HG03432 (cell line): ENCODE measurements around the gene MCL1.
"Not testable (repeated sequence)": the region's sequence is repeated elsewhere in the genome, so short reads cannot be mapped to it uniquely, and the experiment has no call there.

ENCODE experiments used
- ATAC-seq: cut with Tn5 transposase; IDR thresholded peaks from one replicate; pipeline ENCODE4 v1.9.1; 2021; ENCODE audit warnings: mild to moderate bottlenecking, moderate library complexity; ENCODE audit not compliant: unreplicated experiment

Gene MCL1

GRCh38 chr1:150603711-150604110 lies 24.3 kb upstream of the MCL1 start:
- no peak for ATAC-seq

DNA sequence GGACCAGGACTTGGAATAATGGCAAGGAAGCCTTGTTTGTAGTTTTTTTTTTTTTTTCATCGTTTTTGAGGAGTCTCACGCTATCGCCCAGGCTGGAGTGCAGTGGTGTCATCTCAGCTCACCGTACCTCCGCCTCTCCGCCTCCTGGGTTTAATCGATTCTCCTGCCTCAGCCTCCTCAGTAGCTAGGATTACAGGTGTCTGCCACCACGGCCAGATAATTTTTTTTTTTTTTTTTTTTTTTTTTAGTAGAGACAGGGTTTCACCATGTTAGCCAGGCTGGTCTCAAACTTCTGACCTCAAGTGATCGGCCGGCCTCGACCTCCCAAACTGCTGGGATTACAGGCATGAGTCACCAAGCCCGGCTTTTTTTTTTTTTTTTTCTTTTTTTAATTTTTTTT lies 23.0 kb upstream of the MCL1 start:
- not testable (repeated sequence) for ATAC-seq

- ATAC-seq, result no peak
Measured at GRCh38 chr1:150601540-150601939, 22.1 kb upstream of the MCL1 start.

DNA sequence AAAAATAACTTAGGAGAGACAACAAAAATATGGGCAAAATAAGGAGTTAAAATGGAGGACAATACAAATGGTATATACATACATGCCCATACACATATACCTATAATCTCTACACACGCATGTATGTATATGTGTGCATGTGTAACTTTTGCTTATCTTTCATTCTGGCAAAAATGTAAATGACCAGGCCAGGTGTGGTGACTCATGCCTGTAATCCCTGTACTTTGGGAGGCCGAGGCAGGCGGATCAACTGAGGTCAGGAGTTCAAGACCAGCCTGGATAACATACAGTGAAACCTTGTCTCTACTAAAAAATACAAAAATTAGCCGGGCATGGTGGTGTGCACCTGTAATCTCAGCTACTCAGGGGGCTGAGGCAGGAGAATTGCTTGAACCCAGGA lies 18.9 kb upstream of the MCL1 start:
- ATAC-seq, result not testable (repeated sequence)

DNA sequence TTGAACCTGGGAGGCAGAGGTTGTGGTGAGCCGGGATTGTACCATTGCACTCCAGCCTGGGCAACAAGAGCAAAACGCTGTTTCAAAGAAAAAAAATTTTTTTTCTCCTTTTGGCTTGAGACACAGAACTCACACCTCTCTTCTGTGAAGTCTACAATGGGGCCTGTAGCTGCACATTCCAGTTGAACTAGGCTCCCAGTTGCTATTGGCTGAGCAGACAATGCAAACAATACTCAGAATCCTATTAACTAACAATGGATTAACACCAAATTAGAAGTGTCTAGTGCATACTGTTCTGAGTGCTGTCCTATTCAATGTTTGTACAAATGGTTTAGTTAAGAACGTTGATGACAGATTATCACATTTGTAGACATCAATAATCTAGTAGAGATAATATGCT lies 17.6 kb upstream of the MCL1 start:
- ATAC-seq, result no peak

DNA sequence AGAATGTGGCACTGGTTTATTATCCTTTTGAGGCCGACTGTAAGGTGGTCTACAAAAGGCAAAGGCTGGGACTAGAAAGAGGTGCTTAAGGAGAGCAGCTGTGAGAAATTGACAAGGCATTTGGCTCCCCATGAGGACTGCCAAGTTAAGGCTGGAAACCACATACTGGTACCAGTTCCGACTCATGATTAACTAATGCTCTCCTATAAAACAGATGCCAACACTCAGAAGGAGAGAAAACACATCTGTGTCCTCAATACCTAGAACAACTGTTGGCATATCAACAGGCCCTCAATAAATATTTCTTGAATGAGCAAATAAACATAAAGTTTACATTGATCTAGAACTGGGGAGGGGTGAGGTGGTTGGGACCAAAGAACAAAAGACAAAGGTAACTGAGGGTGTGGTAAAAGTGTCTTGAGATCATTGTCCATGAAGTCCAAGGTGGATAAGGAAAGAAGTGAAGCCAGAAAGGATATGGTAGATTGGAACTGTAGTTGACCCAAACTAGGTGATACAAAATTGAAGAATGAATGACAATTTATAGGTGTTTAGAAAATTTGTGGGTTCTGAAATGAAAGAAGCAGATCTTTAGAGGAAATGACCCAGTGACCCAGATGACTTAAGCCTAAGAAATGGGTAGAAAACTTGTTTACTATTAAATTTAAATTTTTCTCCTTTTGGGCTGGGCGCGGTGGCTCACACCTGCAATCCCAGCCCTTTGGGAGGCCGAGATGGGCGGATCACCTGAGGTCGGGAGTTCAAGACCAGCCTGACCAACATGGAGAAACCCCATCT lies 16.9 kb upstream of the MCL1 start:
- ATAC-seq, result no peak

- ATAC-seq, result no peak
Measured at GRCh38 chr1:150582371-150582770, 3.0 kb upstream of the MCL1 start.

DNA sequence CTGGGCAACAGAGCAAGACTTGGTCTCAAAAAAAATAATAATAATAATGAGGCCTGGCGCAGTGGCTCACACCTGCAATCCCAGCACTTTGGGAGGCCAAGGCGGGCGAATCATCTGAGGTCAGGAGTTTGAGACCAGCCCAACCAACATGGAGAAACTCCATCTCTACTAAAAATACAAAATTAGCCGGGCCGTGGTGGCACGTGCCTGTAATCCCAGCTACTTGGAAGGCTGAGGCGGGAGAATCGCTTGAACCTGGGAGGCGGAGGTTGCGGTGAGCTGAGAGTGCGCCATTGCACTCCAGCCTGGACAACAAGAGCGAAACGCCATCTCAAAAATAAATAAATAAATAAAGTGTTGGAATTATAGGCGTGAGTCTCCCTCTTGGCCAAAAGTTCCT lies 2.6 kb upstream of the MCL1 start:
- not testable (repeated sequence) for ATAC-seq

DNA sequence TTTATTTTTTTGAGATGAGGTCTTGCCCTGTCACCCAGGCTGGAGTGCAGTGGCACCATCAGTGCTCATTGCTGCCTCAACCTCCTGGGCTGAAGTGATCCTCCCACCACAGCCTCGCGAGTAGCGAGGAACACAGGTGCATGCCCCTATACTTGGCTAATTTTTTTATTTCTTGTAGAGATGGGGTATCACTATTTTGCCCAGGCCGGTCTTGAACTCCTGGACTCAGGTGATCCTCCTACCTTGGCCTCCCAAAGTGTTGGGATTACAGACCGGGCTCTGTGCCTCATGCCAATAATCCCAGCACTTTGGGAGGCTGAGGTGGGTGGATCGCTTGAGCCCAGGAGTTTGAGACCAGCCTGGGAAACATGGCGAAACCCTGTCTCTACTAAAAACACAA lies 2.0 kb upstream of the MCL1 start:
- not testable (repeated sequence) for ATAC-seq

GRCh38 chr1:150580966-150581365 lies 1.6 kb upstream of the MCL1 start:
- ATAC-seq, result not testable (repeated sequence)

- no peak for ATAC-seq
Measured at GRCh38 chr1:150579945-150580642, 684 bp upstream of the MCL1 start.

DNA sequence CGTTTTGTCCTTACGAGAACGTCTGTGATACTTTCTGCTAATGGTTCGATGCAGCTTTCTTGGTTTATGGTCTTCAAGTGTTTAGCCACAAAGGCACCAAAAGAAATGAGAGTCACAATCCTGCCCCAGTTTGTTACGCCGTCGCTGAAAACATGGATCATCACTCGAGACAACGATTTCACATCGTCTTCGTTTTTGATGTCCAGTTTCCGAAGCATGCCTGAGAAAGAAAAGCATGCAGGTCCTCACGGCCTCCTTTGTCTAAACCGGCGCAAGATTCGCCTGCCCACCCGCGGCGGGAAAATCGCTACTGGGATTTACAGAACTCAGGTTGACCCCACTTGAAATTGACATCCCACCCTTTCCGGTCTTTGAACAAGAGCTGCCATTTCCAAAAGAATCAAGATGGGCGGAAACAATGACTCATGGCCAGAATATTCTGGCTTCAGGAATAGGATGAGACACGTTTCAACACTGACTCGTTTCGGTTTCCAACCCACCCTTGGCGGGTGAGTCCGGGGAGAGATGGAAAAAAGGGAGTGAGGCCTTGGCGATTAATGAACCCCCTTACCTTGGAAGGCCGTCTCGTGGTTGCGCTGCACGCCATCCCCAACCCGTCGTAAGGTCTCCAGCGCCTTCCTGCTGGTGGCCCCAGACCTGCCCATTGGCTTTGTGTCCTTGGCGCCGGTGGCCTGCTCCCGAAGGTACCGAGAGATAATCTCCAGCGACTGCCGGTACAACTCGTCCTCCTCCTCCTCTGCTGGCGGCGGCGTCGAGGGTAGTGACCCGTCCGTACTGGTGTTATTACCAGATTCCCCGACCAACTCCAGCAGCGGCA lies 919 bp downstream of the MCL1 start:
- ATAC-seq, result peak; percentile 3

DNA sequence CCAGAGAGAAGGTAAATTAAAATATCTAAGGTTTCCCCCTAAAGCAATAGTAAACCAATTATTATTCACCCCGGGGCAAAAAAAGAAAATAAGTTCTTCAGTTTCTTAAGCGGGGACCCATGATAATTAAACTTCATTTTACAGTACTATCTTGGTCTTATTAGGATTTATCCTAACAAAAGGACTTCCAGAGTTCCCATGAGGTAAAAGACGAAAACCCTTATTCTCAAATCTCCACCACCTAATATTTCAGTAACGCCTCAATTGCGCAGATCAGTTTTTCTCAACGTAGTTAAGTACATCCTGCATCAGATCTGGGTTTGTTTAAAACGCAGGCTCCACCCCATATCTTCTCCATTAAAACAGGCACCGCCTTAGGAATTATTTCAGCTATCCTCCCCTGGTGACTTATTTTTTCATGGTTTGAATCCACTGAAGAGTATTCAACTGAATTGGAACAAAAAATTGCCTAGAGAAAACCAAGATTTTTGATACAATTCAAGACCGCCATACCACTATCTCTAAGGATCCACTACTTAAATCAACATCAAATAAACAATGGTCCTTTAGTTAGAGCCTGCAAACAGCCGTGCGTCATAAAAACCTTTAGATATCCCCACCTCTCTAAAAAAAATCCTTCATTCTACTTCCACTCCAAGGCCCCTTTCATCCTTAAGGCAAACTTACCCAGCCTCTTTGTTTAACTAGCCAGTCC lies 1.7 kb downstream of the MCL1 start:
- no peak for ATAC-seq

DNA sequence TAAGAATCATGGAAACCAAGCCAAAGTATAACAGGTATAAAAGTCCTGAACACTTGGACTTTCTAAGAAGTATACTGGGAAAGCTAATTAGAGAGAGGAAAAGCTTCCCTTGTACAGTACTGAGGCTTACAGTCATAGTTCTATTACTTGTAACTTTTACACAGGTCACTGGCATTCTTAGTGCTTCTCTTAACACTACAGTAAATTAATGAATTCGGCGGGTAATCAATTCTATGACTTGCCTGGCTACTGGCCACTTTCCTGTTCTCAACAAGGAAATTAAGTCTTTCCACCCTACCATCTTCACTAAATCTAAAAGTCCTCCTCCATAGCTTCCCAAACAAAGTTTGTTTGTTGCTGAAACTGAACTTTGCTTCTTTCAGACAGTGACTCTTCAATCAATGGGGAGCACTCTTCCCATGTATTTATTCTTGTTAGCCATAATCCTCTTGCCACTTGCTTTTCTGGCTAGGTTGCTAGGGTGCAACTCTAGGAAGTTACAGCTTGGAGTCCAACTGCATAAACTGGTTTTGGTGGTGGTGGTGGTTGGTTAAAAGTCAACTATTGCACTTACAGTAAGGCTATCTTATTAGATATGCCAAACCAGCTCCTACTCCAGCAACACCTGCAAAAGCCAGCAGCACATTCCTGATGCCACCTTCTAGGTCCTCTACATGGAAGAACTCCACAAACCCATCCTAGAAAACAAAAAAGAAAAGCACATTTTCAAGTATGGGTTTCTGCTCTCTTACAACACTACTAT lies 2.4 kb downstream of the MCL1 start:
- ATAC-seq, result no peak

DNA sequence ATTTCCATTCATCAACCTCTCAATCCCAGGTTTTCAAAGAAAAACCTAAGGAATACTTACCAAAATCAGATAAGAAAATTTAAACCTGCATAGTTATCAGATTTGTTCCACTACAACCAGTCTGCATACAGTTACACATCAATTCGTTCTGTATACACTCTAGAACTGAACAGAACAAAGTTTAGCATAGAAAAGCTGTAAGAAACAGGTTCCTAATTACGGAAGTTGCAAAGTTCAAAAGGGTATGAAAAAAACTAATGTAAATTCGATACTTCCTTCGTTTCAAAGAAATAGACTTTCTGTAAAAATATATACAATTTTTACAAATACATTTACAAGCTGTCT lies 3.1 kb downstream of the MCL1 start:
- no peak for ATAC-seq

- ATAC-seq, result no peak
Measured at GRCh38 chr1:150575518-150576366, 3.7 kb downstream of the MCL1 start.

GRCh38 chr1:150575072-150575489 lies 4.3 kb downstream of the MCL1 start:
- ATAC-seq, result no peak

GRCh38 chr1:150574260-150575071 lies 4.9 kb downstream of the MCL1 start:
- ATAC-seq, result no peak
